ENCODE measurements around the gene ZNF362.

Gene ZNF362

DNA sequence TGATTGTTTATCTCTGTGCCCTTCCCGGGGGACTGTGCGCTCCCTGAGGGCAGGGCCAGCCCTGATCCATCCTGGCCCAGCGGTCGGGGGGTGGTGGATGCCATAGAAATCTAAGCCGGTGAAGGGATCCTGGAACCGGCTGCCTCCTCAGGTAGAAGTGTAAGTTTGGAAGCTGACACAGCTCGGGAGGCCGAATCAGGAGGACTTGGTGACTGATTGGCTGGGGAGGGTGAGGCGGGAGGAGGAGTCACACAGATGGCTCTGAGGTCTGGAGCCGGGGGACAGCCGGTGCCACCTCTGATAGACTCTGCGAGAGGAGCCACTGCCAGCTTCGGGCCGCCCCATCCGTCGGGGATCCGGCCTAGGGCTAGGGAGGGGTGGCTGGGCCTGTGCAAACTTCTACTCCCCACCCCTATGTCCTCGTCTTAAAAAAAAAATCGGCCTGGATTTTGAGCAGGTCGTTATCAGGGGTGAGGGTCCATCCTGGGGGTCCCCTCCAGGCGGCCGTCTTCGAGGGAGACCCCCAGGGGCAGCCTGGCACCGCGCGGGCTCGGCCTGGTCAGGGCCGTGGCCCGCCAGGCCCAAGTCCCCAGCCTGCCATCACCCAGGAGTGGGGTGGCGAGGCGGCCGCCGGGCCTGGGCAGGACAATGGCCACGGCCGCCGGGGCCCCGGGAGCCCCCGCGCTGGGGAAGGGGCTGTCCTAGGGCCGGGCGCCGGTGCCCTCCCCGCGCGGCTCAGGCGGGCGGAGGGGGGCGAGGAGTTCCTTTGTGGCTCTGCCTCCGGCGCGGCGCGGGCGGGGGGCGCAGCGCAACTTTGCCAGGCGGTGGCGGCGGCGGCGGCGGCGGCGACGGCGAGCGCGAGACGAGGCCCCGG is 708 bp upstream of the ZNF362 start:
- Mint-ChIP-seq H3K27me3 (peaks cover 41% of the 10 kb centered on the region), H3K36me3 (peaks cover 4% of the 10 kb centered on the region), H3K4me3 (peak overlapping the region; percentile 59), H3K27ac (peak overlapping the region; percentile 80), H3K9me3 (no peaks in the 10 kb centered on the region), H3K4me1 (peaks cover 29% of the 10 kb centered on the region)
- DNase-seq: peak; percentile 53
- CTCF ChIA-PET: no interaction called here

GRCh38 chr1:33256221-33256470 is 146 bp upstream of the ZNF362 start:
- H3K36me3 Mint-ChIP-seq: peaks cover 4% of the 10 kb centered on the region
- H3K27ac Mint-ChIP-seq: peak overlapping the region; percentile 60
- peaks cover 30% of the 10 kb centered on the region for H3K4me1 Mint-ChIP-seq
- DNase-seq: no peak
- peak overlapping the region; percentile 59 for H3K4me3 Mint-ChIP-seq
- H3K27me3 Mint-ChIP-seq: peaks cover 35% of the 10 kb centered on the region
- no peaks in the 10 kb centered on the region for H3K9me3 Mint-ChIP-seq
- CTCF ChIA-PET: no interaction called here

DNA sequence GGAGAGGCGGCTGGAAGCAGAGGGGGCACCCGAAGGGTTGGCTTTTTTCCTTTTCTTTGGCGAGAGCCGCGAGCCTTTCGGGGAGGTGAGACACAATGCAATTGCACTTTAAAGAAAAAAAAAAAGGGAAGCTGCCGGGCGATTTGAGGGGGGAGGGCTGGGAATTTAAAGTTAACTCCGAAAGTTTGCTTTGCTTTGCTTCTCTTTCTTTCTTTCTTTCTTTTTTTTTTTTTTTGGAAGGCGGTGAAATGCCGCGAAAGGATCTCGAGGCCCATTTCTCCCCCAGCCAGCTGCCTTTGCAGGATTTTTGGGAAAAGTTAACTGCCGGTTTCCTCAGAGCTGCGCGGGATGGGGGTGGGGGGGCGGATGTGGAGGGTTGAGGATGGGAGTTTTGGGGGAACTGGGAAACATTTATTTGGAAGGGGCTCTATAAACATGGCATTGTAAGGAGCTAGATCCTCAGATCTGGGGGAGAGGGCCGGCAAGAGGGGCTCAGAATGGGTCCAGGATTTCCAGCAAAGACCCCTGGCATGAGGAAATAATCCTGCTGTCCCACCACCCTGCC is 997 bp downstream of the ZNF362 start:
- Mint-ChIP-seq H3K27ac (peak overlapping the region; percentile 98), H3K4me3 (peak overlapping the region; percentile 97), H3K9me3 (no peaks in the 10 kb centered on the region), H3K36me3 (peaks cover 4% of the 10 kb centered on the region), H3K4me1 (peaks cover 30% of the 10 kb centered on the region), H3K27me3 (peaks cover 25% of the 10 kb centered on the region)
- DNase-seq: no peak
- CTCF ChIA-PET: interaction anchor here (0.6 to 1.2 kb wide), 4 partner anchors 8 to 158 kb away, joined by 3 read pairs; no protein-coding TSS in a partner anchor

DNA sequence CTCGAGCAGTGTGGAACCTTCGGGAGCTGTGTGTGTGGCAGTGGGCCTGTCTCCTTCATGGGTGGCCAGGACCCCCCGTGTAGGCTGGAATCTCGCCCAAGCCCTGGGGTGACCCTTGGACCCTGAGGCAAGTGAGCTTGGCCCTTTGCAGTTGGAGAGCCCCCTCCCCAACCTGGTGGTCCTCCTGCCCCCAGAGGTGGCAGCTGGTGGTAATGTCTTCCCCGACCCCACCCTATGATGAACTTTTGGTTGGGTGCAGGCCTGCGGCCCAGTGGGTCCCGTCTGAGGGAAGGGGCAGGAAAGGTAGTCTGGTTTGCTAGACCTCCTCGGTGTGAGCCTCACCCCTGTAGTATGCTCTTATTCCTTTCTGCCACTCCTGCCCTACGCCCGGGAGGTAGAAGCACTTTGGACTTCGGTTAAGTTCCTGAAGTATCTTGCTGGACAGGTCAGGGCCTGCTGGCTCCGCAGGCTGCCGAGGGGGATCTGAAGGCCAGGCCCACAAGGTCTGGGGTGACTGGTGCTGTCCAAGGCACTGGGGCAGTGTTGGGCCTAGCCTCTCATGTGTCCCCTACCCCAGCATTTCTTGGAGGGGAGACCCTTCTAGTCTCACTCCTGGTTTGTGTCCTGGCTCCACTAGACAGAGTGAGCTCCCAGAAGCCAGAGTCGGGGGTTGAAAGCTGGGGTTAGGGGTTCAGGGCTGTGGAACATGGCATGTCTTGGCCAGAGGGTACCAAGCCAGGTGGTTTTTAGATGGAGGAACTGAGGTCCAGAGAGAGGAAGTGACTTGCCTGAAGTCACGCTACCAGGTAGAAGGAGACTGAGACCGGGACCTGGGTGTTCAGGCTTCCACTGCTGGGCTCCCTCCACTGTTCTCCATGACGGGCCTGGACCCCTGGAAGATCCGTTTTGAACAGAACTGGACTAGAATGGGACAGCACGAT is 1.8 kb downstream of the ZNF362 start:
- H3K4me1 Mint-ChIP-seq: peaks cover 30% of the 10 kb centered on the region
- H3K4me3 Mint-ChIP-seq: peak overlapping the region; percentile 97
- no peak for DNase-seq
- peaks cover 17% of the 10 kb centered on the region for H3K27me3 Mint-ChIP-seq
- H3K36me3 Mint-ChIP-seq: peaks cover 6% of the 10 kb centered on the region
- peak overlapping the region; percentile 98 for H3K27ac Mint-ChIP-seq
- H3K9me3 Mint-ChIP-seq: no peaks in the 10 kb centered on the region
- CTCF ChIA-PET: interaction anchor here (0.6 to 1.2 kb wide), 3 partner anchors 9 to 159 kb away, joined by 3 read pairs; no protein-coding TSS in a partner anchor

DNA sequence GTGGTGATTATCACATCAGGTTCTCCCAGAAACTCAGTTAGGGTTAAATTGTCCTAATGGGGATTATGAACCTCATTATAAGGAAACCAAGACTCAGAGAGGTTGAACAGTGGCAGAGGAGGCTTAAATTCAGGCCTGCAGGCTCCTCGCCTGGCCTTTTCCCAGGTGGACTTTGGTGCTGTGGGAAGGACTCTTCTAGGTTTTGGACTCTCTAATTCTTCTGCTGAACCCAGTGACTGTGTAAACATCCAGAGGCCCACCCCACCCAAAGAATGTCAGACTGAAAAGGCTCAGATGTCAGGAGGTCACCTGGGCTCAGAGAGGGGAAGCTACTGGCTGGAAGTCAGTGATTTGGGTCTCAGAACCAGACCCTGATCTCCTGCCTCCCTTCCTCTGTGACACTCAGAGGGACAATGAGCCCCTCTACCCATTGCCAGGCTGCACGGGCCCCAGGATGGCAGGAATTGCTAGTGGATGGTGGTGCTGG is 2.5 kb downstream of the ZNF362 start:
- Mint-ChIP-seq H3K4me1 (peaks cover 30% of the 10 kb centered on the region), H3K27me3 (peaks cover 13% of the 10 kb centered on the region), H3K36me3 (peaks cover 6% of the 10 kb centered on the region), H3K27ac (no peak overlapping the region), H3K9me3 (no peaks in the 10 kb centered on the region), H3K4me3 (peak overlapping the region; percentile 97)
- CTCF ChIA-PET: no interaction called here
- no peak for DNase-seq

- peaks cover 6% of the 10 kb centered on the region for H3K27me3 Mint-ChIP-seq
- CTCF ChIA-PET: no interaction called here
- peaks cover 30% of the 10 kb centered on the region for H3K4me1 Mint-ChIP-seq
- H3K36me3 Mint-ChIP-seq: peaks cover 6% of the 10 kb centered on the region
- no peak overlapping the region for H3K4me3 Mint-ChIP-seq
- H3K27ac Mint-ChIP-seq: no peak overlapping the region
- no peaks in the 10 kb centered on the region for H3K9me3 Mint-ChIP-seq
- DNase-seq: no peak
Observed at GRCh38 chr1:33259879-33260278, 3.6 kb downstream of the ZNF362 start.

DNA sequence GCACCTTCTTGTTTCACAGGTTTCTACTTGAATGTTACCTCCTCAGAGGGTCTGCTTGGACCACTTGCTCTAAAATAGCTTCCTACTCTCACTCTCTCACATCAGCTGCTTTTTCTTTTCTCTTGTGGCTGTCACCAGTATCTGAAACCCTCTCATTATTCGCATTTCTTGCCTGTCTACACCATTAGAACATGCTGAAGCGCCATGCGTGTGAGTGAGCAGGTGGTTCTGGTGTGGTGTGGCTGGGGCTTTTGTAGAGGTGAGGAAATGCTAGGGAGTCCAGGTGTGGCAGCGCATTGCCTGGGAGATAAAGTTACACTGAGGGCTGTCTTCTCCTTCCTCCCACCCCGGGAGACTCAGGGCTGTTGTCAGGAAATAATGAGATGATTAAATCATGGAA is 4.1 kb downstream of the ZNF362 start:
- Mint-ChIP-seq H3K9me3 (no peaks in the 10 kb centered on the region), H3K4me3 (no peak overlapping the region), H3K27ac (peak overlapping the region; percentile 73), H3K4me1 (peaks cover 30% of the 10 kb centered on the region), H3K27me3 (peaks cover under 1% of the 10 kb centered on the region), H3K36me3 (peaks cover 6% of the 10 kb centered on the region)
- CTCF ChIA-PET: no interaction called here
- DNase-seq: no peak

DNA sequence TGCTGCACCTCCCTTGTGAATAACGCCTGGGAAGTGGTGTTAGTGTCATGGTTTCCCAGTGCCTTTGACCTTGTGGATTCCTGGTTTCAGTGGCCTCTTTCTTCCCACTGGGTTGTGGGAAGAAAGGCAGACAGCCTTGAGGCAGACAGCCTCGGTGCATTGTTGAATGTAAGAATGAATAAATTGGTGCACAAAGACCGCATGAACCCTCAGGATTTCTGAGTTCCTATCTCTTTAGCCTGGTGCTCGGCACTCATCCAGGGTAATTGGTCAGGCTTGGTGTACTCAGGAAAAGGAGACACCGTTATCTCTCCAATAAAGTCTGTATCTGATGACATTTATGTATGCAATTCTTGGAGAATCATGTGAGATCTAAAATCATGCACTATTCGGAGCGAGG is 5.1 kb downstream of the ZNF362 start:
- Mint-ChIP-seq H3K9me3 (no peaks in the 10 kb centered on the region), H3K4me3 (no peak overlapping the region), H3K36me3 (peaks cover 6% of the 10 kb centered on the region), H3K27me3 (no peaks in the 10 kb centered on the region), H3K27ac (no peak overlapping the region), H3K4me1 (peaks cover 30% of the 10 kb centered on the region)
- DNase-seq: no peak
- CTCF ChIA-PET: no interaction called here

DNA sequence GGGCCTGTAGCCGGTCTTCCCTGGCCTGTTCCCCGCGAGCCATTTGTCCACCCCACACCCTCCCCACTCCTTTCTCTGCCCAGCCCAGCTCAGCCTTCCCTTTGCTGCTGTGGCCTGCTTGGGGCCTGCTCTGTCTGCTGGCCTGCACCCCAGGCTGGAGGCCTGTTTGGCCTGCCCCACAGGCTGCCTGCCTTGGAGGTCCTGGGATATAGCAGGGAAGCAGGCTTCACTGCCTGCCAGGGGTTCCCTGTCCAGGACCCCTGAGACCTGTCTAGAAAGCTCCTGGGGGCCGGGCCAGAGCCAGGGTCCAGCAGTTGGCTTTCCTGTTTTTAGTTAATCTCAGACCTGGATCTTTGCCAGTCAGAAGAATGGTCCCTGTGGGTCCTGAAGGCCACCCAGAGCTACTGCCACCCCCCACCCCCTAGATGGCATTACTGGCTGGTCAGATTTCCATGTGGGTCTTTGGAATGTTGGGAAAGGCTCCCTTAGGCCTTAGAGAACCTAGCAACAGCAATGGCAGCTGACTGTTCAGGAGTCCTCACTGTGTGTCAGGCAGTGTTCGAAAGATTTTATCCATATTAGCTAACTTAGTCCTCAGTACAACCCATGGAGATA is 7.7 kb downstream of the ZNF362 start:
- CTCF ChIA-PET: interaction anchor here (0.9 to 1.3 kb wide), 2 partner anchors 32 to 33 kb away, joined by 3 read pairs; no protein-coding TSS in a partner anchor
- no peak overlapping the region for H3K27ac Mint-ChIP-seq
- H3K36me3 Mint-ChIP-seq: peaks cover 2% of the 10 kb centered on the region
- H3K9me3 Mint-ChIP-seq: no peaks in the 10 kb centered on the region
- no peaks in the 10 kb centered on the region for H3K27me3 Mint-ChIP-seq
- H3K4me3 Mint-ChIP-seq: no peak overlapping the region
- DNase-seq: no peak
- H3K4me1 Mint-ChIP-seq: peaks cover 11% of the 10 kb centered on the region

- DNase-seq: no peak
- H3K4me1 Mint-ChIP-seq: no peaks in the 10 kb centered on the region
- H3K27me3 Mint-ChIP-seq: no peaks in the 10 kb centered on the region
- no peaks in the 10 kb centered on the region for H3K9me3 Mint-ChIP-seq
- H3K27ac Mint-ChIP-seq: no peak overlapping the region
- H3K4me3 Mint-ChIP-seq: no peak overlapping the region
- CTCF ChIA-PET: no interaction called here
- peaks cover 2% of the 10 kb centered on the region for H3K36me3 Mint-ChIP-seq
Observed at GRCh38 chr1:33265780-33266605, 9.7 kb downstream of the ZNF362 start.

- Mint-ChIP-seq H3K27ac (no peak overlapping the region), H3K27me3 (no peaks in the 10 kb centered on the region), H3K36me3 (peaks cover 2% of the 10 kb centered on the region), H3K4me1 (peaks cover 2% of the 10 kb centered on the region), H3K4me3 (no peak overlapping the region), H3K9me3 (no peaks in the 10 kb centered on the region)
- DNase-seq: no peak
- CTCF ChIA-PET: no interaction called here
Observed at GRCh38 chr1:33266766-33267165, 10.5 kb downstream of the ZNF362 start.

DNA sequence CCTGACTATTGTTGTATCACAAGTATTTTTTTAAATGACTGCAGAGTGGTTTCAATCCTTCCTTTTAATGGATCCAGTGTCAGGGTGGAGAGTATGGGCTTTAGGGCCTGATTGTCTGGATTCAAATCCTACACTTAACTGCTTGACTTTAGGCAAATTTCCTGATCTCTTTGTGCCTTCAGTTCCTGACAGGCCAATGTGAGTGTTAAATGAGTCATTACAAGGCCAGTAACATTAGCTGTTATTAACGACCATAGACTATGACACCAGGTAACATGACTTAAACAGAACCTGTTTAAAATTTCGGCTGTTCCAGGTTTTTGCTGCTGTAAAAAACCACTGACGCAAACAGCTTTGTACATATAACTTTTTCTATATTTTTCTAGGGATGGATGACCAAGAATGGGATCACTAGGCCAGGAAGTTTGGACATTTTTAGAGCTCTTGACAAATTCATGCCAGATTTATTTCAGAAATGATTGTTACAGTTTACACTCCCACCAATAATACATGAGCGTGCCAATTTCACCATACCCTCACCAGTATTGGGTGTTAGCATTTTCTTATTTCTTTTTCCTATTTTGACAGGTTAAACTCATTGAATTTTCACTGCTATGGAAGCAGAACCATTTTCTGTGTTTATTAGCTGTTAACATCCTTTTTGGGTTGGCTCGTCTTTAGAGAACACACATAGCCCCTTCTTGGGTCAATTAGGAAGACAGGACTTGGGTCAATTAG is 11.3 kb downstream of the ZNF362 start:
- CTCF ChIA-PET: interaction anchor here (0.7 to 1.2 kb wide), 2 partner anchors 10 to 28 kb away, joined by 3 to 5 read pairs; no protein-coding TSS in a partner anchor
- no peak for DNase-seq
- peaks cover 7% of the 10 kb centered on the region for H3K4me1 Mint-ChIP-seq
- no peaks in the 10 kb centered on the region for H3K9me3 Mint-ChIP-seq
- no peak overlapping the region for H3K4me3 Mint-ChIP-seq
- peaks cover under 1% of the 10 kb centered on the region for H3K36me3 Mint-ChIP-seq
- H3K27ac Mint-ChIP-seq: no peak overlapping the region
- no peaks in the 10 kb centered on the region for H3K27me3 Mint-ChIP-seq

DNA sequence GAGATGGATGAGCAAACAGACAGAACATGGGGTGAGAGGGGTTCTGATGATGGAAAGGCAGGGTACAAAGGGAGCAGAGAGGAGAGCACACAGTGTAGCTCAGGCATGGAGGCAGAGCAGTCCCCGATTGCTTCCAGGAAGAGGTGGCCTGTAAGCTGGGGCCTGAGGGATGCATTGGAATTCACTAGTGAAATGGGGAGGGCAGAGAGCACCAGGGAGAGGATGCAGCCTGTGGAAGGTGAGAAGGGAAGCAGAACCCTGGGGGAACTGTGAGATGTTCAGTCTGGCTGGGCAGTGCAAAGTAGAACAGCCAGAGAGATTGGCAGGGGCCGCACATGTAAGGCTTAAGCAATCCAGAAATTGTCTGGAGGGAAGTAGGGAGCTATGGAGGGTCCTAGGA is 12.2 kb downstream of the ZNF362 start:
- peak overlapping the region; percentile 39 for H3K27ac Mint-ChIP-seq
- no peak overlapping the region for H3K4me3 Mint-ChIP-seq
- no peaks in the 10 kb centered on the region for H3K27me3 Mint-ChIP-seq
- no peaks in the 10 kb centered on the region for H3K9me3 Mint-ChIP-seq
- CTCF ChIA-PET: interaction anchor here (0.7 to 1.2 kb wide), 2 partner anchors 11 to 27 kb away, joined by 3 to 5 read pairs; no protein-coding TSS in a partner anchor
- DNase-seq: no peak
- peaks cover 15% of the 10 kb centered on the region for H3K4me1 Mint-ChIP-seq
- H3K36me3 Mint-ChIP-seq: no peaks in the 10 kb centered on the region

Data from activated naive CD4-positive, alpha-beta T cell treated with anti-CD3 and anti-CD28 coated beads, Interleukin-2, amount 10 ng/mL, durations not matched to agents 7 days and 5 days (primary cell).